ENCODE data around the gene SEMA6A. TPM values are rescaled to one million over a fixed set of nuclear protein-coding genes. Genes with fewer than 3 reads are reported as not detected.

Gene SEMA6A
- polyA plus RNA-seq, 1 of the 3 experiments (the other 2 are of a cell fraction): 0.18 TPM

DNA sequence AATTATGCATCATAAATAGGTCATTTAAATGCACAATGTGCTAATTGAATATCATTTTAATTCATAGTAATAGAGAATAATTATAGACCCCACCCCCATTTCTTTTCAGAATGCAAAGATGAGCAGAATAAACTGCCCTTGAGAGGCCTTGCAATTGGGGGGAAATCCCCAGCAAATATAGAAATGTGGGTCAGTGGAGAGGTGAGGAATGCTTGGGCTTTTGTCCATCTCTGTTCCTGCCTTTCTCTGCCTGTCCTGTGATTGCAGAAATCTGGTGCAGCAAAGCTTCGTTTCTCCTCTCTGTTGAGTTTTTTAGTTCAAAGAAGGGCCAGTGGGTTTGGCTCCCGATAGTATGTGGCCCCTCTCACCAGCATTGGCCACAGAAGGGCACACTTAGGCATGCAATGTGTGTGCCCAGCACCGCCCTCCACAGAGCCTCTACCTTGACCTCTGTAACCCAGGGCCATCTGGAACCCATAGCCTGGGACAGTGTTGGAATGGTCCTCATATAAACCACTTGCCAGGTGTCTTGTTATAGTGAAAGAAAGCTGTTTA is 164.2 kb downstream of the SEMA6A start (continued):
- no peak for TF ChIP-seq REST (IDR thresholded peaks at IDR 0.05; ENCODE audit: low read depth, low read length)
- TF ChIP-seq NRF1 (IDR thresholded peaks at IDR 0.05; ENCODE audit: low read depth, low read length): no peak
- TF ChIP-seq YY1 (IDR thresholded peaks at IDR 0.05; ENCODE audit: low read depth): no peak

- no peak overlapping the region for H2AFZ ChIP-seq (ENCODE audit: low read depth)
- POLR2A ChIA-PET: no interaction called here
- TF ChIP-seq RFX5 (IDR thresholded peaks at IDR 0.05; ENCODE audit: low read length): no peak
- TF ChIP-seq GATA2 (CRISPR knock-in tag; IDR thresholded peaks at IDR 0.05): no peak
- no peak for TF ChIP-seq REST (IDR thresholded peaks at IDR 0.05; ENCODE audit: low read depth, low read length)
- TF ChIP-seq, protein P1, sequence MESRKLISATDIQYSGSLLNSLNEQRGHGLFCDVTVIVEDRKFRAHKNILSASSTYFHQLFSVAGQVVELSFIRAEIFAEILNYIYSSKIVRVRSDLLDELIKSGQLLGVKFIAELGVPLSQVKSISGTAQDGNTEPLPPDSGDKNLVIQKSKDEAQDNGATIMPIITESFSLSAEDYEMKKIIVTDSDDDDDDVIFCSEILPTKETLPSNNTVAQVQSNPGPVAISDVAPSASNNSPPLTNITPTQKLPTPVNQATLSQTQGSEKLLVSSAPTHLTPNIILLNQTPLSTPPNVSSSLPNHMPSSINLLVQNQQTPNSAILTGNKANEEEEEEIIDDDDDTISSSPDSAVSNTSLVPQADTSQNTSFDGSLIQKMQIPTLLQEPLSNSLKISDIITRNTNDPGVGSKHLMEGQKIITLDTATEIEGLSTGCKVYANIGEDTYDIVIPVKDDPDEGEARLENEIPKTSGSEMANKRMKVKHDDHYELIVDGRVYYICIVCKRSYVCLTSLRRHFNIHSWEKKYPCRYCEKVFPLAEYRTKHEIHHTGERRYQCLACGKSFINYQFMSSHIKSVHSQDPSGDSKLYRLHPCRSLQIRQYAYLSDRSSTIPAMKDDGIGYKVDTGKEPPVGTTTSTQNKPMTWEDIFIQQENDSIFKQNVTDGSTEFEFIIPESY (IDR thresholded peaks at IDR 0.05; ENCODE audit: borderline replicate concordance, low read depth): no peak
- TF ChIP-seq FOXM1 (IDR thresholded peaks at IDR 0.05; ENCODE audit: low read depth): no peak
- TF ChIP-seq, protein P2, sequence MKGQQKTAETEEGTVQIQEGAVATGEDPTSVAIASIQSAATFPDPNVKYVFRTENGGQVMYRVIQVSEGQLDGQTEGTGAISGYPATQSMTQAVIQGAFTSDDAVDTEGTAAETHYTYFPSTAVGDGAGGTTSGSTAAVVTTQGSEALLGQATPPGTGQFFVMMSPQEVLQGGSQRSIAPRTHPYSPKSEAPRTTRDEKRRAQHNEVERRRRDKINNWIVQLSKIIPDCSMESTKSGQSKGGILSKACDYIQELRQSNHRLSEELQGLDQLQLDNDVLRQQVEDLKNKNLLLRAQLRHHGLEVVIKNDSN (IDR thresholded peaks at IDR 0.05; ENCODE audit: borderline replicate concordance, low read depth): no peak
- H3K79me2 ChIP-seq (ENCODE audit: insufficient read depth): no peaks in the 10 kb centered on the region
- H3F3A ChIP-seq (replicated peaks; ENCODE audit: insufficient read depth): no peaks in the 10 kb centered on the region
- H3K36me3 ChIP-seq (replicated peaks in 1 of 2; ENCODE audit: control insufficient read depth in 1 of 2, insufficient read depth in 2 of 2, low read length in 1 of 2): no peaks in the 10 kb centered on the region
- no peak overlapping the region for H3K27ac ChIP-seq (ENCODE audit: low read depth in 2 of 2, low read length in 1 of 2)
- H3K9me3 ChIP-seq: no peaks in the 10 kb centered on the region
- no peak overlapping the region for H3K4me3 ChIP-seq (ENCODE audit: low read depth in 2 of 2, low read length in 1 of 2)
- H3K4me2 ChIP-seq: no peak overlapping the region
- DNase-seq: no peak
- H3K4me1 ChIP-seq (ENCODE audit: control insufficient read depth in 1 of 2, insufficient read depth in 2 of 2, low read depth in 1 of 2, low read length in 1 of 2): no peaks in the 10 kb centered on the region; a peak in 1 of 4 replicates
- no peaks in the 10 kb centered on the region for H4K20me1 ChIP-seq (ENCODE audit: insufficient read depth)
- H3K27me3 ChIP-seq (ENCODE audit: insufficient read depth): no peaks in the 10 kb centered on the region
- CTCF ChIA-PET: interaction anchor here (0.6 kb wide), 1 partner anchor 15 kb away, joined by 3 read pairs; no protein-coding TSS in a partner anchor
- no peaks in the 10 kb centered on the region for H3K9me2 ChIP-seq
- 71% methylated on average over 5 of the region's 5 CpGs for WGBS (ENCODE audit: low lambda C conversion rate)
- H3K9ac ChIP-seq: no peak overlapping the region
Measured at GRCh38 chr5:116409591-116410296, 164.9 kb downstream of the SEMA6A start.
